GM21367 (cell line): Measurements from ENCODE around the gene PRICKLE1.
A peak's percentile ranks its signal among the peaks of the same experiment; 100 is the strongest.

Experiments used
- ATAC-seq: cut with Tn5 transposase; IDR thresholded peaks from one replicate; pipeline ENCODE4 v1.9.1; 2021; ENCODE audit not compliant: unreplicated experiment

Gene PRICKLE1

GRCh38 chr12:42588524-42589464 lies 752 bp downstream of the PRICKLE1 start:
- peak; percentile 21 for ATAC-seq

- no peak for ATAC-seq
These were observed 1.7 kb downstream of the PRICKLE1 start for GRCh38 chr12:42587601-42588523.

DNA sequence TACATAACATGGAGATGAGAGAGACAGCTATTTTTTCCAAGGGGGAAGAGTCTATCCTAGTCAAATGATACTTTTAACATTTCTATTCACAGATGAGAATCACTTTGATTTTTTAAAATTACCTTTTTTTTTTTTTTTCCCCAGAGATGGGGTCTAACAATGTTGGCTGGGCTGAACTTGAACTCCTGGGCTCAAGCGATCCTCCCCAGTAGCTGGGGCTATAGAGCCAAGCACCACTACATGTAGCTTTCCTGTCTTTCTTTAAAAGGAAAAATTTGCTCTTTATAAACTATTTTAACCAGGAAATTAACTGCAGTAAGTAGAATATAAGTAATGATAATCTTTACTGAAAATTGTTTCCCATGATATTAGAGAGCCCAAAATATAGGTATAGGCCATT lies 3.3 kb downstream of the PRICKLE1 start:
- no peak for ATAC-seq

DNA sequence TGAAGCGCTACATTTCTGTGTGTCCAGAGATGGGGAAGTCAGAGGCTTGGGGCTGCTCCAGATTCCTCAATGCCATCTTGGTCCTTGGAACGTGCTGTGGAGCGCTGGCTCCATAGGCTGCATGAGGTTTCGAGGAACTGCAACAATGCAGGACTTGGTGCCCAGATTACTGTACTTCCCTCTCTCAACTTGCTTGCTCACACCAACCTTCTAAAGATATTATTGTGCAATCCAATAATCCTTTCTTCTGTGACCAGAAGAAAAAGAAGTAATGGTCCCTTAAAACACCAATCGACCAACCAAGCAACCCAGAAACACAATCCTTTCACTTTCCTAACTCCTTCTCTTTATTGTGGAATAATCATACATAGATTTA lies 3.7 kb downstream of the PRICKLE1 start:
- no peak for ATAC-seq

GRCh38 chr12:42585154-42585840 lies 4.2 kb downstream of the PRICKLE1 start:
- ATAC-seq: no peak

DNA sequence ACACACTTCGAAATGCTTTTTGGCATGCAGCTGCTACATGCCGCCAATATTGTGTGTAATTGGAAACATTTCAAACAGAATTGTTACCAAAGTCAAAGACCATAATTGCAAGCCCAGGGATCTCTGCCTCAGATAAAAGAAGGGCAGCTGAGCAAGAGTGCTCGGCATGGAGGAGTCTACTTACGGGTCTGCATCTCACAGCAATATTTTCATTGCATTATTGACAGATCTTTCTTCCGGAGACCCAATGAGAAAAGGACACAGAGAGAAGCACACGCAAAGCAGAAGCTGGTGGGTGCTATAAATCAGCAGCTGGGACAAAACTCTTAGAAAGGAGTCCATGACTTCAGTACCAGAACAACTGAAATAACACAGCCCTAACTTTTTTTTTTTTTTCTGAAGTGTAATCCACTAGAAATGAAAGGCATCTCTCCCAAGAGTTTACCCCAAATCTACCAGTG lies 4.9 kb downstream of the PRICKLE1 start:
- ATAC-seq: no peak

- no peak for ATAC-seq
These were observed 6.5 kb downstream of the PRICKLE1 start for GRCh38 chr12:42583016-42583415.

DNA sequence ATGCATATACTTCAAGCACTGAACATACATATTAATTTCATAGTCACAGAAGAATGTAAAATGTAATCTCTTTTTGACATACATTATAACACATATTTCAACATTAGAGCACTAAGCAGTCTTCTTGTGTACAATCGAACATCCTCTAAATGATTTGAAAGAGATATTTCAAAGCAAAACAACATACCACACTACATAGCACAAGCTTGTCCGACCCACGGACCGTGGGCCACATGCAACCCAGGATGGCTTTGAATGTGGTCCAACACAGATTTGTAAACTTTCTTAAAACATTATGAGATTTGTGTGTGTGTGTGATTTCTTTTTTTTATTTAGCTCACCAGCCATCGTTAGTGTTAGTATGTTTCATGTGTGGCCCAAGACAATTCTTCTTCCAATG lies 7.0 kb downstream of the PRICKLE1 start:
- no peak for ATAC-seq

DNA sequence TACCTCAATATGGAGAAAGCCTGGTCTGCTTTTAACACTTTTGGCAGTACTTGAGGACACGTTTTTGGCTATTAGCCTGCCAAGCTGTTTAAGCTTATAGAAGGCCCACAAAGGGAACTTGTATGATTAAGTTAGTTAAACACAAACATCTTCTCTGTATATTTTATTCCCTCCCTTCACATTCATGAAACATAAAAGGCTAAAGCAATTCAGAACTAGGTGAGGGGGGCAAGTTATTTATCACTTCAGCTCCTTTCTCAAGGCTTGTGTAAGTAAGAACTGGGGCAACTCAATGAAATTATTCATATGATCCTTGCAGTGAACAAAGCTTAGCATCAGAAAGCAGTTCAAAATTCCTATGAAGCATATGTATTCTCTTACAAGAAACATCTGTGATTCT lies 7.5 kb downstream of the PRICKLE1 start:
- ATAC-seq: no peak

DNA sequence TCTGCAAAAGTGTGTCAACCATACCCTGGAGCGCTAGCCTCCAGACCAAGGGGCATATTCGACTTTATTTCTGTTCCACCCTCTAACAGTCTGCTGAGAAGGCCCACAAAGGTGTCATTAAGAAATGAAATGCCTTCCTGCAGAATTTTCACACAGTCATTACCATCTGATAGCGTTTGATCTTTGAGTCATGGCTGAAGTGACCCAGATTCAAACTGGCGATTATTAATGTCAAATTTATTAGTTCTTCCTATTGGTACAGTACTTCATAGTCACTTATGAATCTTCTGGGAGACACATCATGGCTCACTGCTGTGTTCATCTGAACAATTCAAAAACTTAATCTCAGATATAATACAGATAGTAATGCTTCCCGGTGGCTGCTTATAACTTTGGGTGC lies 13.2 kb downstream of the PRICKLE1 start:
- no peak for ATAC-seq

DNA sequence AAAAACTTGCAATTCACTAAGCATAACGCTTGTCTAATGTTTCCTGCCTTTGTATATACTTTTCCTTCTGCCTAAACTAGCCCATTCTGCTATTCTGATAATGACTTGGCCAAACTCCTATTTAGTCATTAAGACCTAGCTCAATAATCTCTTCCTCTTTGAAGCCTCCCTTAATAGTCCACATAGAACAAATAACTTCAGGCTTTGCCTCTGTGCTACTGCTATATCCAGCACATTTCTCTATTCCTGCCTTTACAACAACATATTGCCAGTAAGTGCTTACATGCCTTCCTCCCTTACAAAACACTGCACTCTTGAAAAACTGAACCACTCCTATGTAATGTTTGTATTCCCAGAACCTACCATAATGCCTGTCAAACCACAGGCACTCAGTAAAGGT lies 13.8 kb downstream of the PRICKLE1 start:
- no peak for ATAC-seq

GRCh38 chr12:42574851-42575266 lies 14.7 kb downstream of the PRICKLE1 start:
- ATAC-seq: no peak

GRCh38 chr12:42571327-42572009 lies 18.1 kb downstream of the PRICKLE1 start:
- no peak for ATAC-seq

DNA sequence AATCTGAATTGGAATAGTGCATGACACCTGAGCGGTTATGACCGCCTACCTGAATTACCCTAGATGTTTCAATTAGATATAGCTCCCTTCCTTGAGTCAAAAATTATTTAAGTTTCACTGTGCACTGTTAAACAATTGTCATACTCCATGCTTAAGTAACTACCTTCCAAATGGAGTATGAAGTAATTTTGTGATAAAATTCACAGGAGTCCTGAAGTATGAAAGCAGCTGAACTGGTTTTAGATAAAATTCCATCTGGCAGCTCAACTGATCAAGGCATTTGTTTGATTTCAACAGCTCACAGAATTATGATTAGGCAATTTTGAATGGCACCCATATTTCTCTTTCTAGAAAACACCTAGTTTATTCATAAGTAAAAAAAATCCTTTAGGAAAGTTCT lies 19.5 kb downstream of the PRICKLE1 start:
- ATAC-seq: no peak

GRCh38 chr12:42568952-42569915 lies 20.3 kb downstream of the PRICKLE1 start:
- ATAC-seq: no peak

DNA sequence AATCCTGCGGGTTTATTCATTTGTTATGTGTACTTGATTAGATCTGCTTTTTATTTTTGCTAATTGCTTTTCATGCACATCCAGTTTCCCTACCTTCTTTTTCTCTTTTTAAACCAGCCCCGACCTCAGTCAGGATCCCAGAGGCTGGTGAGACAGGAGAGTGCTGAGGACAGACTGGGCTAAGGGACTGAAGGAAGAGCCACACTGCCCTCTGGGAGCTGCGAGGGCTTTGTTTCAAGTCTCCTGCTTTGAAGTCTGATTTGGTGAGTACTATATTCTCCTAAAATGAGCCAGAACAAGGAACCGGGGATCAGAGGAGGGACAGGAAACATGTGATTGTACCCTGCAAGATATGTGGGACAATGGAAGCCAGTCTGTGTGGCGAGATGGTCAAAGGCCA lies 23.9 kb downstream of the PRICKLE1 start:
- no peak for ATAC-seq

DNA sequence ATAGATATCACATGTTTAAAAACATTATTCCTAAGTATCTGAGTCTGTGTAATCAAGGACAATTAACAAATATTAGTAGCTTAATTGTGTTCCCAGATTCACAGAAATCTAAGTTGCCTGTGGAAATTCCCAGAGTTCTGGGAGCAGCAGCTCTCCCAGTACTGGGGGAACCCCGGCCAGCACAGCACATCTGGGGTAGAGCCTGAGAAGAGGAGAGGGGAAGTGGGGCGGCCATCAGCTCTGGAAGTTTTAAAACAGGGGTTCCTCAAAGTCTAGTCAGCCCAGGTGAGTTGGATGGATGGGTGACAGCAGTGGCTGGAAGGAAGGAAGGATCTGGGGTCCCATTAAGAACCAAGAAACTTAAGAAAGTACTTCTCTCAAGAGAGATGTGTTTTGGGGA lies 24.6 kb downstream of the PRICKLE1 start:
- no peak for ATAC-seq

DNA sequence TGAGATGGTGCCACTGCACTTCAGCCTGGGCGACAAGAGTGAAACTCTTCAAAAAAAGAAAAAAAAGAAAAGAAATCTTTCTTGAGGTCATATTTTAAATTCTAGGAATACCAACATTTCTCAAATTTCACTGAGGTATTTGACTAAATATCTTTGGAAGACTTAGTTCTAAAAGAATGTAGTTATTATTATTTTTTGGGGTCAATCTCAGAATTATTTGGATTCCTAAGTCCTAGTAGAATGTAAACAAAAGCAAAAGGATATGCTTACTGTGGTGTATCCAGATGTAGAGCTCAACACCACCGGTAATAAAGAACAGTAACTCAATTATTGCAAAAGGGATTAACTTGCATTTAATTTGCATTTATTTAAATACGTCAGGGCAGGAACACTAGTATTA lies 25.0 kb downstream of the PRICKLE1 start:
- ATAC-seq: no peak

- ATAC-seq: no peak
These were observed 28.6 kb downstream of the PRICKLE1 start for GRCh38 chr12:42560977-42561376.
